HepG2 (cell line): ENCODE measurements around the gene RHOBTB1. TPM values are rescaled to one million over a fixed set of nuclear protein-coding genes. Genes with fewer than 3 reads are reported as not detected.

Experiments
- CENPX ChIP-seq: sonication (generic); formaldehyde crosslinking; IDR thresholded peaks from 2 replicates; pipeline ENCODE4 v1.9.0; 2021; ENCODE audit warnings: mild to moderate bottlenecking, missing genetic modification reagents, moderate library complexity
- FOXA1 ChIP-seq, 2 experiments: fragments of 450-650 bp in 1 of 2; sonication (generic) in 1 of 2; formaldehyde crosslinking in 1 of 2; IDR thresholded peaks; 2 replicates each; pipeline versions ENCODE4 v1.4.0 to v1.6.1; 2016 to 2020; ENCODE audit warnings: missing genetic modification reagents in 1 of 2
- GABPB1 ChIP-seq: IDR thresholded peaks from 2 replicates; pipeline ENCODE4 v1.6.1; 2016; ENCODE audit warnings: mild to moderate bottlenecking, missing genetic modification reagents, moderate library complexity, missing compliant biosample characterization
- HNRNPK ChIP-seq: fragments of 200-400 bp; formaldehyde crosslinking; IDR thresholded peaks from 2 replicates; pipeline ENCODE4 v1.6.1; 2018; ENCODE audit warnings: low read length, low read depth, moderate library complexity, mild to moderate bottlenecking; ENCODE audit not compliant: poor library complexity, severe bottlenecking
- KMT2B ChIP-seq: IDR thresholded peaks from 2 replicates; pipeline ENCODE4 v1.6.1; 2016; ENCODE audit warnings: missing genetic modification reagents, missing compliant biosample characterization
- PCBP2 ChIP-seq: fragments of 200-400 bp; formaldehyde crosslinking; optimal IDR thresholded peaks from 2 replicates; pipeline ENCODE3; 2018; ENCODE audit warnings: low read length, low read depth; ENCODE audit not compliant: poor library complexity, severe bottlenecking
- ZMYM3 ChIP-seq: sonication (generic); formaldehyde crosslinking; IDR thresholded peaks from 2 replicates; pipeline ENCODE4 v1.5.1; 2020; ENCODE audit warnings: mild to moderate bottlenecking, missing genetic modification reagents
- ZNF24 ChIP-seq: fragments of 450-650 bp; IDR thresholded peaks from 2 replicates; pipeline ENCODE4 v1.6.1; 2017; ENCODE audit warnings: antibody characterized with exemption, mild to moderate bottlenecking
- ZNF331 ChIP-seq: sonication (generic); formaldehyde crosslinking; IDR thresholded peaks from 2 replicates; pipeline ENCODE4 v1.4.0; 2020; ENCODE audit warnings: missing genetic modification reagents
- ZNF510 ChIP-seq: sonication (generic); formaldehyde crosslinking; IDR thresholded peaks from 2 replicates; pipeline ENCODE4 v1.4.0; 2020; ENCODE audit warnings: low read depth, mild to moderate bottlenecking, missing genetic modification reagents
- ZNF577 ChIP-seq: sonication (generic); formaldehyde crosslinking; IDR thresholded peaks from 2 replicates; pipeline ENCODE4 v1.4.0; 2020; ENCODE audit warnings: mild to moderate bottlenecking, low read depth, missing genetic modification reagents, borderline replicate concordance
- ZNF776 ChIP-seq: sonication (generic); formaldehyde crosslinking; IDR thresholded peaks from 2 replicates; pipeline ENCODE4 v1.4.0; 2020; ENCODE audit warnings: mild to moderate bottlenecking, missing genetic modification reagents
- ZZZ3 ChIP-seq: sonication (generic); formaldehyde crosslinking; IDR thresholded peaks from 2 replicates; pipeline ENCODE4 v1.4.0; 2020; ENCODE audit warnings: missing genetic modification reagents, mild to moderate bottlenecking, borderline replicate concordance
- polyA plus RNA-seq, 8 experiments: library from polyadenylated mRNA; depleted of rRNA in 3 of 8; stranded (reverse) in 7 of 8; unstranded in 1 of 8; fragments of >200 nt; fragmentation: Illumina TruSeq in 4 of 8; extraction: Trizol in 4 of 8; gene quantifications; 2 replicates each; pipeline versions ENCODE4 v1.2.1 to v1.2.3, GENCODE V29; 2011 to 2016; ENCODE audit warnings: low read depth in 4 of 8, missing spikeins in 1 of 8, mixed read lengths in 1 of 8; ENCODE audit not compliant: insufficient read depth in 1 of 8
- total RNA-seq, 5 experiments: library from RNA; depleted of rRNA; stranded (reverse); fragments of >200 nt; fragmentation: Illumina TruSeq; extraction: Trizol; gene quantifications; 2 replicates each; pipeline ENCODE4 v1.2.3, GENCODE V29; 2016; ENCODE audit warnings: low read depth in 1 of 5
- TF ChIP-seq, protein P1 (sequence below): sonication (generic); formaldehyde crosslinking; IDR thresholded peaks from 2 replicates; pipeline ENCODE4 v1.4.0; 2020; ENCODE audit warnings: missing genetic modification reagents, borderline replicate concordance
- TF ChIP-seq, protein P2 (sequence below): sonication (generic); formaldehyde crosslinking; IDR thresholded peaks from 2 replicates; pipeline ENCODE4 v1.9.0; 2021; ENCODE audit warnings: missing genetic modification reagents, borderline replicate concordance
- TF ChIP-seq, protein P3 (sequence below): sonication (generic); formaldehyde crosslinking; IDR thresholded peaks from 2 replicates; pipeline ENCODE4 v1.8.1; 2022; ENCODE audit warnings: low read depth, mild to moderate bottlenecking, missing genetic modification reagents
- TF ChIP-seq, protein P4 (sequence below): IDR thresholded peaks from 2 replicates; pipeline ENCODE4 v1.6.1; 2016; ENCODE audit warnings: mild to moderate bottlenecking
- TF ChIP-seq, protein P5 (sequence below): sonication (generic); formaldehyde crosslinking; IDR thresholded peaks from 2 replicates; pipeline ENCODE4 v1.4.0; 2020; ENCODE audit warnings: low read depth, mild to moderate bottlenecking, missing genetic modification reagents

The RHOBTB1 gene
- total and polyA plus RNA-seq, 2 of the 13 experiments (the other 11 are each of a cell fraction or from before 2014, with no cell fraction given), result 18.8 to 59.5 TPM

DNA sequence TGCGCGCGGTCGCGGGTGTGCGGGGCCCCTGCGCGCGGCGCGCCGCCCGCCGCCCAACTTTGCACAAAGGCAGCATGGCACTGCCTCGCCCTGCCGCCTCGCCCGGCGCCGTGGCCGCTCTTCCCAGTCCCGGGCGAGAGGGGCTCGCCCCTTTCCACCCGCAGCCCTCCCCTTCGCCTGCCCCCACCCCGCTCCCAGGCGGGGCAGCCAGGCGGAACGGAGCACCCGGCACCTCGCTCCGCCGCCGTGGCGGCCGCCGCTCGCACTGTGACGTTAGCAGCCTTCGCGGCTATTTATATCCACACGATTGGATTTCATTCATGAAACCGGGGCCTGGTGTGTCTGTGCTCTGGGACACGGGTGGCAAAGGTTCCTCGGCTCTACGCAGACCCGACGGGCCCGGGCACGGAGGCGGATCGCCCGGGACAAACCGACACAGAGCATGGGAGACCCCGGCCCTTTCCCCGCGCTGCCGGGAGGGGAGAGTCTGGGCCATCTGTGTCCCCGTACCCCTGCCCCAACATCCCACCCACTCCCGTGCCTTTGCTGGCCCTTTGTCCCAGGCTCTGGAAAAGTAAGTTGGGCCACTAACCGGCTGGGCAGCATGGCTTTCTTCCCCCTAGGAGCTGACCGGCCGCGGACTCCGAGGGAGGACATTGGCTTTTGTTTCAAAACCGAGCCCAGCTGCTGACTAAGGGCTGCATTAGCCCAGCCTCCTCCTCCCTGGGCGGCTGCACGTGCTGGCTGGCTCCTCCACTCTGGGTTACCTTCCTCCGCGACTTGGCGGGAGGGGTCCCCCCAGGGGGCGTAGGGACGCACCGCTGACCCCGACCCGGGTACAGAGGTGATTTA, at the start of gene RHOBTB1 (continued):
- TF ChIP-seq FOXA1 (IDR thresholded peaks at IDR 0.05), result no peak
- no peak for TF ChIP-seq FOXA1 (CRISPR knock-in tag; IDR thresholded peaks at IDR 0.05)
- TF ChIP-seq, protein P1, sequence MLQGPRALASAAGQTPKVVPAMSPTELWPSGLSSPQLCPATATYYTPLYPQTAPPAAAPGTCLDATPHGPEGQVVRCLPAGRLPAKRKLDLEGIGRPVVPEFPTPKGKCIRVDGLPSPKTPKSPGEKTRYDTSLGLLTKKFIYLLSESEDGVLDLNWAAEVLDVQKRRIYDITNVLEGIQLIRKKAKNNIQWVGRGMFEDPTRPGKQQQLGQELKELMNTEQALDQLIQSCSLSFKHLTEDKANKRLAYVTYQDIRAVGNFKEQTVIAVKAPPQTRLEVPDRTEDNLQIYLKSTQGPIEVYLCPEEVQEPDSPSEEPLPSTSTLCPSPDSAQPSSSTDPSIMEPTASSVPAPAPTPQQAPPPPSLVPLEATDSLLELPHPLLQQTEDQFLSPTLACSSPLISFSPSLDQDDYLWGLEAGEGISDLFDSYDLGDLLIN (CRISPR knock-in tag), result no peak
- TF ChIP-seq ZNF776 (CRISPR knock-in tag), result peak; percentile 42; the same call in 1 of the 2 replicates
- peak; percentile 10; the same call in 1 of the 2 replicates for TF ChIP-seq GABPB1
- no peak for TF ChIP-seq ZNF577 (CRISPR knock-in tag)
- no peak for TF ChIP-seq ZZZ3 (CRISPR knock-in tag)
- no peak for TF ChIP-seq ZNF510 (CRISPR knock-in tag)
- TF ChIP-seq ZNF24, result no peak
- TF ChIP-seq ZMYM3 (CRISPR knock-in tag), result no peak
- TF ChIP-seq HNRNPK, result peak; percentile 53
- TF ChIP-seq, protein P2, sequence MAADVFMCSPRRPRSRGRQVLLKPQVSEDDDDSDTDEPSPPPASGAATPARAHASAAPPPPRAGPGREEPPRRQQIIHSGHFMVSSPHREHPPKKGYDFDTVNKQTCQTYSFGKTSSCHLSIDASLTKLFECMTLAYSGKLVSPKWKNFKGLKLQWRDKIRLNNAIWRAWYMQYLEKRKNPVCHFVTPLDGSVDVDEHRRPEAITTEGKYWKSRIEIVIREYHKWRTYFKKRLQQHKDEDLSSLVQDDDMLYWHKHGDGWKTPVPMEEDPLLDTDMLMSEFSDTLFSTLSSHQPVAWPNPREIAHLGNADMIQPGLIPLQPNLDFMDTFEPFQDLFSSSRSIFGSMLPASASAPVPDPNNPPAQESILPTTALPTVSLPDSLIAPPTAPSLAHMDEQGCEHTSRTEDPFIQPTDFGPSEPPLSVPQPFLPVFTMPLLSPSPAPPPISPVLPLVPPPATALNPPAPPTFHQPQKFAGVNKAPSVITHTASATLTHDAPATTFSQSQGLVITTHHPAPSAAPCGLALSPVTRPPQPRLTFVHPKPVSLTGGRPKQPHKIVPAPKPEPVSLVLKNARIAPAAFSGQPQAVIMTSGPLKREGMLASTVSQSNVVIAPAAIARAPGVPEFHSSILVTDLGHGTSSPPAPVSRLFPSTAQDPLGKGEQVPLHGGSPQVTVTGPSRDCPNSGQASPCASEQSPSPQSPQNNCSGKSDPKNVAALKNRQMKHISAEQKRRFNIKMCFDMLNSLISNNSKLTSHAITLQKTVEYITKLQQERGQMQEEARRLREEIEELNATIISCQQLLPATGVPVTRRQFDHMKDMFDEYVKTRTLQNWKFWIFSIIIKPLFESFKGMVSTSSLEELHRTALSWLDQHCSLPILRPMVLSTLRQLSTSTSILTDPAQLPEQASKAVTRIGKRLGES (CRISPR knock-in tag), result no peak
- TF ChIP-seq, protein P3, sequence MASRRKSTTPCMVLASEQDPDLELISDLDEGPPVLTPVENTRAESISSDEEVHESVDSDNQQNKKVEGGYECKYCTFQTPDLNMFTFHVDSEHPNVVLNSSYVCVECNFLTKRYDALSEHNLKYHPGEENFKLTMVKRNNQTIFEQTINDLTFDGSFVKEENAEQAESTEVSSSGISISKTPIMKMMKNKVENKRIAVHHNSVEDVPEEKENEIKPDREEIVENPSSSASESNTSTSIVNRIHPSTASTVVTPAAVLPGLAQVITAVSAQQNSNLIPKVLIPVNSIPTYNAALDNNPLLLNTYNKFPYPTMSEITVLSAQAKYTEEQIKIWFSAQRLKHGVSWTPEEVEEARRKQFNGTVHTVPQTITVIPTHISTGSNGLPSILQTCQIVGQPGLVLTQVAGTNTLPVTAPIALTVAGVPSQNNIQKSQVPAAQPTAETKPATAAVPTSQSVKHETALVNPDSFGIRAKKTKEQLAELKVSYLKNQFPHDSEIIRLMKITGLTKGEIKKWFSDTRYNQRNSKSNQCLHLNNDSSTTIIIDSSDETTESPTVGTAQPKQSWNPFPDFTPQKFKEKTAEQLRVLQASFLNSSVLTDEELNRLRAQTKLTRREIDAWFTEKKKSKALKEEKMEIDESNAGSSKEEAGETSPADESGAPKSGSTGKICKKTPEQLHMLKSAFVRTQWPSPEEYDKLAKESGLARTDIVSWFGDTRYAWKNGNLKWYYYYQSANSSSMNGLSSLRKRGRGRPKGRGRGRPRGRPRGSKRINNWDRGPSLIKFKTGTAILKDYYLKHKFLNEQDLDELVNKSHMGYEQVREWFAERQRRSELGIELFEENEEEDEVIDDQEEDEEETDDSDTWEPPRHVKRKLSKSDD (CRISPR knock-in tag), result no peak
- TF ChIP-seq, protein P4, sequence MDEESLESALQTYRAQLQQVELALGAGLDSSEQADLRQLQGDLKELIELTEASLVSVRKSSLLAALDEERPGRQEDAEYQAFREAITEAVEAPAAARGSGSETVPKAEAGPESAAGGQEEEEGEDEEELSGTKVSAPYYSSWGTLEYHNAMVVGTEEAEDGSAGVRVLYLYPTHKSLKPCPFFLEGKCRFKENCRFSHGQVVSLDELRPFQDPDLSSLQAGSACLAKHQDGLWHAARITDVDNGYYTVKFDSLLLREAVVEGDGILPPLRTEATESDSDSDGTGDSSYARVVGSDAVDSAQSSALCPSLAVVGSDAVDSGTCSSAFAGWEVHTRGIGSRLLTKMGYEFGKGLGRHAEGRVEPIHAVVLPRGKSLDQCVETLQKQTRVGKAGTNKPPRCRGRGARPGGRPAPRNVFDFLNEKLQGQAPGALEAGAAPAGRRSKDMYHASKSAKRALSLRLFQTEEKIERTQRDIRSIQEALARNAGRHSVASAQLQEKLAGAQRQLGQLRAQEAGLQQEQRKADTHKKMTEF (CRISPR knock-in tag), result peak; percentile 29; the same call in 1 of the 2 replicates
- TF ChIP-seq KMT2B (CRISPR knock-in tag), result no peak; the same call in 1 of the 2 replicates
- 0 out of 2 replicates have a peak, but pooled peaks have one; percentile 32 for TF ChIP-seq ZNF331 (CRISPR knock-in tag)
- TF ChIP-seq CENPX (CRISPR knock-in tag), result no peak
- TF ChIP-seq, protein P5, sequence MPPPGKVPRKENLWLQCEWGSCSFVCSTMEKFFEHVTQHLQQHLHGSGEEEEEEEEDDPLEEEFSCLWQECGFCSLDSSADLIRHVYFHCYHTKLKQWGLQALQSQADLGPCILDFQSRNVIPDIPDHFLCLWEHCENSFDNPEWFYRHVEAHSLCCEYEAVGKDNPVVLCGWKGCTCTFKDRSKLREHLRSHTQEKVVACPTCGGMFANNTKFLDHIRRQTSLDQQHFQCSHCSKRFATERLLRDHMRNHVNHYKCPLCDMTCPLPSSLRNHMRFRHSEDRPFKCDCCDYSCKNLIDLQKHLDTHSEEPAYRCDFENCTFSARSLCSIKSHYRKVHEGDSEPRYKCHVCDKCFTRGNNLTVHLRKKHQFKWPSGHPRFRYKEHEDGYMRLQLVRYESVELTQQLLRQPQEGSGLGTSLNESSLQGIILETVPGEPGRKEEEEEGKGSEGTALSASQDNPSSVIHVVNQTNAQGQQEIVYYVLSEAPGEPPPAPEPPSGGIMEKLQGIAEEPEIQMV (CRISPR knock-in tag), result no peak
- TF ChIP-seq PCBP2, result no peak
